Esophagus squamous epithelium (tissue), 4 donors: ENCODE data around the gene CDKN1B.

Experiments used
- CTCF ChIP-seq, 6 experiments: fragments of 450-650 bp in 4 of 6; fragments of 200-600 bp in 2 of 6; sonication (generic) in 2 of 6; IDR thresholded peaks; one replicate each; pipeline ENCODE4 v1.5.1; 2016 to 2019; ENCODE audit warnings: antibody characterized with exemption in 6 of 6, mild to moderate bottlenecking in 4 of 6, moderate library complexity in 4 of 6
- POLR2A ChIP-seq, 4 donors: fragments of 450-650 bp; IDR thresholded peaks; one replicate each; pipeline ENCODE4 v1.6.1; 2017; ENCODE audit warnings: antibody characterized with exemption in 4 of 4, mild to moderate bottlenecking in 4 of 4, moderate library complexity in 3 of 4

- TF ChIP-seq CTCF (IDR thresholded peaks at IDR 0.05) (no peak), POLR2A (IDR thresholded peaks at IDR 0.05) (no peak)
Measured at GRCh38 chr12:12724421-12725085, 7.4 kb downstream of the CDKN1B start.
